ENCODE data around the gene ATF4. TPM values are rescaled to one million over a fixed set of nuclear protein-coding genes. Genes with fewer than 3 reads are reported as not detected.

The ATF4 gene
- total and polyA plus RNA-seq, 3 donors from 2014 or later = 192 to 228 (median 227) TPM

- Histone ChIP-seq H3K4me1 (peaks cover 66% of the 10 kb centered on the region), H3K36me3 (ENCODE audit: low read depth, missing control alignments) (no peaks in the 10 kb centered on the region), H3K27me3 (no peaks in the 10 kb centered on the region), H3K9me3 (no peaks in the 10 kb centered on the region), H3K4me3 (no peak overlapping the region), H3K27ac (peak overlapping the region in 1 of 2 donors; percentile 66)
- TF ChIP-seq POLR2A (IDR thresholded peaks at IDR 0.05) (no peak), CTCF (IDR thresholded peaks at IDR 0.05) (no peak)
- 42 to 59% methylated on average over 3 to 6 of the region's 6 CpGs for WGBS, 2 donors
- intact Hi-C loops (cut with DNase I; ENCODE audit: low total_unique reads) = loop anchor here (10.0 kb wide), 2 partner anchors 213 to 353 kb away; partner anchors contain the start of gene RPL3
- DNase-seq = no peak
Measured at GRCh38 chr22:39527481-39527961, 7.2 kb downstream of the ATF4 start.

- Histone ChIP-seq H3K27me3 (no peaks in the 10 kb centered on the region), H3K36me3 (ENCODE audit: low read depth, missing control alignments) (no peaks in the 10 kb centered on the region), H3K4me3 (peak overlapping the region in 1 of 2 donors; percentile 6), H3K9me3 (no peaks in the 10 kb centered on the region), H3K4me1 (peaks cover 60% of the 10 kb centered on the region), H3K27ac (peak overlapping the region; percentile 42 to 66)
- no peak for DNase-seq
- WGBS, 2 donors = 36 to 50% methylated on average over 8 to 12 of the region's 12 CpGs
- TF ChIP-seq POLR2A (IDR thresholded peaks at IDR 0.05) (no peak), CTCF (IDR thresholded peaks at IDR 0.05) (no peak)
- intact Hi-C loops (cut with DNase I; ENCODE audit: low total_unique reads) = loop anchor here (10.0 kb wide), 2 partner anchors 213 to 353 kb away; partner anchors contain the start of gene RPL3
Measured at GRCh38 chr22:39528080-39528661, 7.8 kb downstream of the ATF4 start.

DNA sequence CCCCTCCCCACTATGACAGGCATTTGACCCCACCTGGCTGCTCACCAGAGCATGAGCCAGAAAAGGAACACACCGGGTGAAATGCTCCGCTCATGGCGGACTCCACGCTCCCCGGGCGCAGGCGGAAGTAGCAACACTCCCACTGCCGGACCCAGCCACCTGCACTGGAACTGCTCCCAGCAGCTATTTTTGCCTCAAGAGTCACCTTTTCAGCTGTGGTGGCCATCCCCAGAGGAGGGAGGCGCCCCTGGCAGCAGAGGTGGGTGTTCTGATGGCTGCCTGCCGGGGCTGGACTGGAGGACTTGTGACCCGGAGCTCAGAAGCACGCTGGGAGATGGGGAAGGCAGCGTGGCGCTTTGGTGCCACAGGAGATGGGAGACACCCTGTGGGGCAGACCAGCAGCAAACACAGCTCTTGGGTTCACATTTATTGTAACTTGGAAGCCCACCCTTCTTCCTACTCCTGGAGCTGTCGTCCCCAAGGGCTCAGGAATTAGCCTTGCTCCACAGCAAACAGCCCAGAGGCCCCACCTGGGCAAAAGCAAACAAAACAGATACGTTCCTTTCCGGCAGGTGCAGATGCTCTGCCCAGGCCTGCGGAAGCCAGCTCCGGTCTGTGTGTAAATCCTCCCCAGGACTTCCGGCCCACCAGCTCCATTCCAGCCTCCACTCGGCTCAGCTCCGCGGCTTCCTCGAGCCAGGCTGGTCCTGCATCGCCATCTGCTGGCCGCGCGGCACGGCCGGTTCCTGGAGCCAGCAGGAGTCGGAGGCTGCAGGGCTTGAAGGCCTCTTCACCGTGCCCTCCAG is 8.5 kb downstream of the ATF4 start:
- peak overlapping the region; percentile 42 to 66 for H3K27ac ChIP-seq

GRCh38 chr22:39529487-39529851 is 9.1 kb downstream of the ATF4 start:
- intact Hi-C loops (cut with DNase I; ENCODE audit: low total_unique reads) = loop anchor here (10.0 kb wide), 2 partner anchors 215 to 355 kb away; partner anchors contain the start of gene RPL3
- H3K27me3 ChIP-seq = no peaks in the 10 kb centered on the region
- peak overlapping the region in 1 of 2 donors; percentile 42 for H3K27ac ChIP-seq
- H3K4me3 ChIP-seq = no peak overlapping the region
- 27 to 39% methylated on average over 13 to 17 of the region's 17 CpGs for WGBS, 2 donors
- no peaks in the 10 kb centered on the region for H3K9me3 ChIP-seq
- peaks cover 48% of the 10 kb centered on the region for H3K4me1 ChIP-seq
- no peak for DNase-seq
- TF ChIP-seq CTCF (IDR thresholded peaks at IDR 0.05) (no peak), POLR2A (IDR thresholded peaks at IDR 0.05) (no peak)
- no peaks in the 10 kb centered on the region for H3K36me3 ChIP-seq (ENCODE audit: low read depth, missing control alignments)

More for the DNA sequence above, 8.5 kb downstream of the ATF4 start:
- 18 to 24% methylated on average over 26 to 30 of the region's 32 CpGs for WGBS, 2 donors
- Histone ChIP-seq H3K27me3 (no peaks in the 10 kb centered on the region), H3K4me1 (peaks cover 54% of the 10 kb centered on the region), H3K9me3 (no peaks in the 10 kb centered on the region), H3K36me3 (ENCODE audit: low read depth, missing control alignments) (no peaks in the 10 kb centered on the region), H3K4me3 (peak overlapping the region in 1 of 2 donors; percentile 6)
- intact Hi-C loops (cut with DNase I; ENCODE audit: low total_unique reads) = loop anchor here (10.0 kb wide), 2 partner anchors 214 to 354 kb away; partner anchors contain the start of gene RPL3
- peak; percentile 94 for DNase-seq
- peak; percentile 91 to 97 (median 97) for TF ChIP-seq CTCF (IDR thresholded peaks at IDR 0.05)
- no peak for TF ChIP-seq POLR2A (IDR thresholded peaks at IDR 0.05)

Data from testis (tissue), 3 donors.